HG03575 (cell line): ENCODE measurements around the gene ITGB5.

ENCODE experiments used
- ATAC-seq: cut with Tn5 transposase; IDR thresholded peaks from one replicate; pipeline ENCODE4 v1.9.1; 2021; ENCODE audit not compliant: unreplicated experiment, insufficient number of reproducible peaks, low FRiP score; ENCODE audit errors: extremely low read depth

Gene ITGB5

GRCh38 chr3:124878561-124879336 is 8.4 kb downstream of the ITGB5 start:
- ATAC-seq: no peak

GRCh38 chr3:124877674-124878073 is 9.5 kb downstream of the ITGB5 start:
- ATAC-seq: no peak

GRCh38 chr3:124876401-124876878 is 10.7 kb downstream of the ITGB5 start:
- no peak for ATAC-seq

- ATAC-seq: no peak
These were observed 13.9 kb downstream of the ITGB5 start for GRCh38 chr3:124873226-124873625.

GRCh38 chr3:124867511-124867910 is 19.7 kb downstream of the ITGB5 start:
- ATAC-seq: no peak

- ATAC-seq: no peak
These were observed 25.2 kb downstream of the ITGB5 start for GRCh38 chr3:124862006-124862405.

GRCh38 chr3:124861041-124861440 is 26.1 kb downstream of the ITGB5 start:
- no peak for ATAC-seq

- ATAC-seq: no peak
These were observed 26.6 kb downstream of the ITGB5 start for GRCh38 chr3:124860599-124860998.

- no peak for ATAC-seq
These were observed 28.1 kb downstream of the ITGB5 start for GRCh38 chr3:124859025-124859424.

GRCh38 chr3:124858275-124858674 is 28.9 kb downstream of the ITGB5 start:
- ATAC-seq: no peak

GRCh38 chr3:124856677-124857076 is 30.5 kb downstream of the ITGB5 start:
- no peak for ATAC-seq

GRCh38 chr3:124854009-124854408 is 33.2 kb downstream of the ITGB5 start:
- no peak for ATAC-seq

GRCh38 chr3:124853446-124853845 is 33.7 kb downstream of the ITGB5 start:
- no peak for ATAC-seq

GRCh38 chr3:124851905-124852304 is 35.3 kb downstream of the ITGB5 start:
- no peak for ATAC-seq

GRCh38 chr3:124851136-124851535 is 36.0 kb downstream of the ITGB5 start:
- no peak for ATAC-seq

GRCh38 chr3:124850633-124851032 is 36.5 kb downstream of the ITGB5 start:
- no peak for ATAC-seq

- no peak for ATAC-seq
These were observed 37.0 kb downstream of the ITGB5 start for GRCh38 chr3:124850212-124850611.

- no peak for ATAC-seq
These were observed 38.9 kb downstream of the ITGB5 start for GRCh38 chr3:124848300-124848699.

- no peak for ATAC-seq
These were observed 39.3 kb downstream of the ITGB5 start for GRCh38 chr3:124847863-124848262.

GRCh38 chr3:124847051-124847450 is 40.1 kb downstream of the ITGB5 start:
- ATAC-seq: no peak

GRCh38 chr3:124846189-124846588 is 41.0 kb downstream of the ITGB5 start:
- ATAC-seq: no peak
